GM19438 (cell line): ENCODE results near the gene SCARB1.
"Not testable (repeated sequence)": the region's sequence is repeated elsewhere in the genome, so short reads cannot be mapped to it uniquely, and the experiment has no call there.

ENCODE experiments used
- ATAC-seq: cut with Tn5 transposase; IDR thresholded peaks from one replicate; pipeline ENCODE4 v1.9.1; 2021; ENCODE audit warnings: low read depth; ENCODE audit not compliant: unreplicated experiment

Gene SCARB1

GRCh38 chr12:124884587-124885438, 21.1 kb upstream of the SCARB1 start:
- ATAC-seq, result peak; percentile 92

- ATAC-seq, result no peak
Observed at GRCh38 chr12:124883263-124884130, 19.8 kb upstream of the SCARB1 start.

GRCh38 chr12:124881123-124881522, 17.5 kb upstream of the SCARB1 start:
- ATAC-seq, result no peak

GRCh38 chr12:124880335-124880734, 16.7 kb upstream of the SCARB1 start:
- not testable (repeated sequence) for ATAC-seq

- ATAC-seq, result no peak
Observed at GRCh38 chr12:124878795-124879516, 15.3 kb upstream of the SCARB1 start.

- ATAC-seq, result no peak
Observed at GRCh38 chr12:124877423-124877822, 13.8 kb upstream of the SCARB1 start.

GRCh38 chr12:124876171-124876570, 12.5 kb upstream of the SCARB1 start:
- ATAC-seq, result no peak

GRCh38 chr12:124875803-124876132, 12.1 kb upstream of the SCARB1 start:
- no peak for ATAC-seq

- ATAC-seq, result no peak
Observed at GRCh38 chr12:124874988-124875802, 11.5 kb upstream of the SCARB1 start.

- ATAC-seq, result no peak
Observed at GRCh38 chr12:124874188-124874587, 10.5 kb upstream of the SCARB1 start.

GRCh38 chr12:124872068-124872719, 8.5 kb upstream of the SCARB1 start:
- ATAC-seq, result no peak

- ATAC-seq, result no peak
Observed at GRCh38 chr12:124871297-124871696, 7.6 kb upstream of the SCARB1 start.

- no peak for ATAC-seq
Observed at GRCh38 chr12:124870515-124870914, 6.9 kb upstream of the SCARB1 start.

GRCh38 chr12:124869059-124869665, 5.5 kb upstream of the SCARB1 start:
- ATAC-seq, result no peak

- no peak for ATAC-seq
Observed at GRCh38 chr12:124868252-124869058, 4.8 kb upstream of the SCARB1 start.

GRCh38 chr12:124867401-124867930, 3.8 kb upstream of the SCARB1 start:
- no peak for ATAC-seq

GRCh38 chr12:124866883-124867400, 3.3 kb upstream of the SCARB1 start:
- no peak for ATAC-seq
